GM12878 (cell line): ENCODE data around the gene USP5. TPM values are rescaled to one million over a fixed set of nuclear protein-coding genes. Genes with fewer than 3 reads are reported as not detected.

Experiments used
- ATF3 ChIP-seq: IDR thresholded peaks from 2 replicates; pipeline ENCODE4 v1.6.1; 2011; ENCODE audit warnings: low read depth, mild to moderate bottlenecking, low read length, moderate library complexity, borderline replicate concordance; ENCODE audit errors: extremely low read depth
- BACH1 ChIP-seq: fragments of 450-650 bp; IDR thresholded peaks from 2 replicates; pipeline ENCODE4 v1.6.1; 2017; ENCODE audit warnings: mild to moderate bottlenecking, borderline replicate concordance
- BCL11A ChIP-seq: IDR thresholded peaks from 2 replicates; pipeline ENCODE4 v1.6.1; 2011; ENCODE audit warnings: low read depth, low read length
- CTCF ChIP-seq, 3 experiments: IDR thresholded peaks in 2 of 3; conservative IDR thresholded peaks in 1 of 3; 2 replicates each; pipeline ENCODE4 v1.5.1; 2011; ENCODE audit warnings: low read depth in 3 of 3, low read length in 3 of 3, mild to moderate bottlenecking in 3 of 3, control low read depth in 2 of 3, moderate library complexity in 2 of 3, inconsistent platforms in 1 of 3, mixed read lengths in 1 of 3; ENCODE audit not compliant: control insufficient read depth in 2 of 3, insufficient read depth in 1 of 3; ENCODE audit errors: extremely low read depth in 1 of 3
- CUX1 ChIP-seq: IDR thresholded peaks from 2 replicates; pipeline ENCODE4 v1.6.1; 2012; ENCODE audit warnings: improper control_type of control experiment, low read depth, low read length; ENCODE audit not compliant: insufficient replicate concordance
- ETV6 ChIP-seq, 2 experiments: fragments of 450-650 bp in 1 of 2; IDR thresholded peaks in 1 of 2; conservative IDR thresholded peaks in 1 of 2; 2 replicates each; pipeline ENCODE4 v1.6.1; 2014; ENCODE audit warnings: antibody characterized with exemption in 1 of 2, borderline replicate concordance in 1 of 2, low read depth in 1 of 2, mild to moderate bottlenecking in 1 of 2, moderate library complexity in 1 of 2
- GATAD2B ChIP-seq: fragments of 450-650 bp; conservative IDR thresholded peaks from 2 replicates; pipeline ENCODE4 v1.6.1; 2017; ENCODE audit warnings: low read depth, mild to moderate bottlenecking, moderate library complexity
- LARP7 ChIP-seq: fragments of 450-650 bp; IDR thresholded peaks from 2 replicates; pipeline ENCODE4 v1.6.1; 2017; ENCODE audit warnings: mild to moderate bottlenecking
- MYB ChIP-seq: fragments of 150-350 bp; IDR thresholded peaks from 2 replicates; pipeline ENCODE4 v1.6.1; 2014; ENCODE audit warnings: mild to moderate bottlenecking, low read depth, low read length, borderline replicate concordance
- NR2C2 ChIP-seq: IDR thresholded peaks from 2 replicates; pipeline ENCODE4 v1.6.1; 2011; ENCODE audit warnings: borderline replicate concordance, low read depth; ENCODE audit not compliant: control insufficient read depth, insufficient read length
- PAX5 ChIP-seq: IDR thresholded peaks from 2 replicates; pipeline ENCODE4 v1.6.1; 2011; ENCODE audit warnings: low read depth, low read length, borderline replicate concordance
- POLR2A ChIP-seq: IDR thresholded peaks from 2 replicates; pipeline ENCODE4 v1.6.1; 2011; ENCODE audit warnings: low read depth, mild to moderate bottlenecking, low read length
- SPI1 ChIP-seq: IDR thresholded peaks from 2 replicates; pipeline ENCODE4 v1.6.1; 2011; ENCODE audit warnings: low read depth, mild to moderate bottlenecking, low read length, moderate library complexity, borderline replicate concordance; ENCODE audit not compliant: insufficient read depth
- USF2 ChIP-seq: IDR thresholded peaks from 2 replicates; pipeline ENCODE4 v1.6.1; 2011; ENCODE audit warnings: low read depth, low read length, improper control_type of control experiment, borderline replicate concordance
- WRNIP1 ChIP-seq: IDR thresholded peaks from 2 replicates; pipeline ENCODE4 v1.6.1; 2011; ENCODE audit warnings: low read depth, low read length, improper control_type of control experiment, borderline replicate concordance
- ZBTB33 ChIP-seq: fragments of 450-650 bp; IDR thresholded peaks from 2 replicates; pipeline ENCODE4 v1.6.1; 2017; ENCODE audit warnings: mild to moderate bottlenecking
- ZNF217 ChIP-seq: fragments of 450-650 bp; IDR thresholded peaks from 2 replicates; pipeline ENCODE4 v1.6.1; 2017; ENCODE audit warnings: antibody characterized with exemption, mild to moderate bottlenecking
- polyA plus RNA-seq, 11 experiments: library from polyadenylated mRNA; depleted of rRNA in 4 of 11; unstranded in 6 of 11; stranded (reverse) in 5 of 11; fragments of >200 nt; fragmentation: Nextera tagmentation in 4 of 11; fragmentation: Illumina TruSeq in 1 of 11; extraction: Ambion mirVana in 4 of 11; extraction: Trizol in 1 of 11; gene quantifications; 1 replicate in 1 of 11; 2 replicates in 10 of 11; pipeline versions ENCODE4 v1.2.1 to v1.2.3, GENCODE V29; 2011 to 2016; ENCODE audit warnings: inconsistent platforms in 2 of 11, missing spikeins in 2 of 11, low read depth in 1 of 11
- total RNA-seq, 4 experiments: library from RNA; depleted of rRNA in 3 of 4; stranded (reverse); fragments of >200 nt in 3 of 4; fragmentation: Illumina TruSeq in 1 of 4; extraction: Trizol in 1 of 4; gene quantifications; 2 replicates each; pipeline versions ENCODE4 v1.2.1 to v1.2.3, GENCODE V29; 2013 to 2021

USP5 gene
- total and polyA plus RNA-seq, 10 of the 15 experiments (the other 5 are each of a cell fraction or from before 2014, with no cell fraction given), result 2.5 to 124 (median 74.6) TPM

- TF ChIP-seq ZBTB33 (no peak), ATF3 (no peak), SPI1 (no peak), LARP7 (no peak; the same call in 1 of the 2 replicates), POLR2A (peak; percentile 81), BCL11A (no peak), GATAD2B (peak; percentile 72; the same call in 1 of the 2 replicates), USF2 (no peak), MYB (no peak), PAX5 (0 out of 2 replicates have a peak, but pooled peaks have one; percentile 35), WRNIP1 (no peak), ETV6 (conservative IDR thresholded peaks at IDR 0.05 in 1 of 2, IDR thresholded peaks at IDR 0.05 in 1 of 2; ENCODE audit: borderline replicate concordance in 1 of 2, low read depth in 1 of 2) (no peak), NR2C2 (no peak), ZNF217 (no peak), CTCF (IDR thresholded peaks at IDR 0.05 in 2 of 3, conservative IDR thresholded peaks at IDR 0.05 in 1 of 3; ENCODE audit: control insufficient read depth in 2 of 3, extremely low read depth in 1 of 3, insufficient read depth in 1 of 3, low read depth in 3 of 3, low read length in 3 of 3) (peak; percentile 92 to 99 (median 95)), BACH1 (peak; percentile 68), CUX1 (no peak)
Measured at GRCh38 chr12:6872073-6873048, 20.4 kb downstream of the USP5 start (continued).
